Measurements from ENCODE around the gene DACH1. TPM values are rescaled to one million over a fixed set of nuclear protein-coding genes. Genes with fewer than 3 reads are reported as not detected.

DACH1 gene
- total RNA-seq, 1 experiment from 2014 or later, result not detected

- H3K4me1 ChIP-seq (ENCODE audit: control insufficient read depth in 1 of 2, insufficient read depth in 2 of 2, low read length in 2 of 2), result no peaks in the 10 kb centered on the region
- no peaks in the 10 kb centered on the region for H4K20me1 ChIP-seq (ENCODE audit: insufficient read depth)
- ATAC-seq (no peak), DNase-seq (ENCODE audit: low read depth, low spot score) (no peak)
- H3K27me3 ChIP-seq (ENCODE audit: insufficient read depth, low read length), result no peaks in the 10 kb centered on the region
- H3K79me2 ChIP-seq (ENCODE audit: insufficient read depth, low read length), result no peaks in the 10 kb centered on the region
- TF ChIP-seq TCF7L2 (IDR thresholded peaks at IDR 0.05; ENCODE audit: borderline replicate concordance, extremely low read depth, insufficient read depth, insufficient read length) (no peak), SIN3A (IDR thresholded peaks at IDR 0.05; ENCODE audit: low read depth) (no peak), POLR2AphosphoS5 (IDR thresholded peaks at IDR 0.05; ENCODE audit: low read depth, low read length) (no peak), CTCF (IDR thresholded peaks at IDR 0.05 in 2 of 3, conservative IDR thresholded peaks at IDR 0.05 in 1 of 3; ENCODE audit: borderline replicate concordance in 1 of 3, insufficient read depth in 1 of 3, low read depth in 2 of 3, low read length in 2 of 3) (no peak), RAD21 (IDR thresholded peaks at IDR 0.05; ENCODE audit: low read depth) (no peak)
- no peak overlapping the region for H3K4me3 ChIP-seq (replicated peaks in 1 of 2; ENCODE audit: low read depth in 1 of 2, low read length in 2 of 2)
- H3K9me2 ChIP-seq (ENCODE audit: insufficient read depth), result no peaks in the 10 kb centered on the region
- intact Hi-C loops (cut with micrococcal nuclease), result no loop called here
- H3K9me3 ChIP-seq (ENCODE audit: control insufficient read depth in 1 of 2, insufficient read depth in 1 of 2, low read depth in 1 of 2, low read length in 2 of 2), result peaks cover 0 to 2% of the 10 kb centered on the region in 2 experiments; a peak in 2 of 4 replicates
- RAD21 ChIA-PET (ENCODE audit: low non-redundant PET in 1 of 2, low total read pairs in 2 of 2, uncharacterized antibody in 2 of 2, unreplicated experiment in 2 of 2), result no interaction called here
- H3K27ac ChIP-seq (ENCODE audit: low read depth, low read length), result no peak overlapping the region
- POLR2A ChIA-PET, result no interaction called here
- H3K9ac ChIP-seq (ENCODE audit: low read length), result no peak overlapping the region
- no peaks in the 10 kb centered on the region for H3K36me3 ChIP-seq (ENCODE audit: control insufficient read depth in 1 of 2, insufficient read depth in 2 of 2, low read length in 2 of 2)
- no TSS peak for BruUV-seq (replicated peaks)
- no peak overlapping the region for H2AFZ ChIP-seq (ENCODE audit: low read depth, low read length, poor library complexity, severe bottlenecking)
- CTCF ChIA-PET, result no interaction called here
- H3K4me2 ChIP-seq (ENCODE audit: low read length), result no peak overlapping the region
Measured at GRCh38 chr13:71430681-71431080, 436.3 kb downstream of the DACH1 start.

GRCh38 chr13:71417205-71417604 is 449.8 kb downstream of the DACH1 start:
- BruUV-seq (replicated peaks), result no TSS peak
- H3K4me1 ChIP-seq (ENCODE audit: control insufficient read depth in 1 of 2, insufficient read depth in 2 of 2, low read length in 2 of 2), result no peaks in the 10 kb centered on the region
- RAD21 ChIA-PET (ENCODE audit: low non-redundant PET in 1 of 2, low total read pairs in 2 of 2, uncharacterized antibody in 2 of 2, unreplicated experiment in 2 of 2), result no interaction called here
- DNase-seq (ENCODE audit: low read depth, low spot score) (no peak), ATAC-seq (no peak)
- H2AFZ ChIP-seq (ENCODE audit: low read depth, low read length, poor library complexity, severe bottlenecking), result no peak overlapping the region
- H3K27ac ChIP-seq (ENCODE audit: low read depth, low read length), result no peak overlapping the region
- H3K79me2 ChIP-seq (ENCODE audit: insufficient read depth, low read length), result no peaks in the 10 kb centered on the region
- CTCF ChIA-PET, result no interaction called here
- no peak overlapping the region for H3K4me2 ChIP-seq (ENCODE audit: low read length)
- H3K9me2 ChIP-seq (ENCODE audit: insufficient read depth), result no peaks in the 10 kb centered on the region
- H3K9ac ChIP-seq (ENCODE audit: low read length), result no peak overlapping the region
- H3K36me3 ChIP-seq (ENCODE audit: control insufficient read depth in 1 of 2, insufficient read depth in 2 of 2, low read length in 2 of 2), result no peaks in the 10 kb centered on the region
- POLR2A ChIA-PET, result no interaction called here
- intact Hi-C loops (cut with micrococcal nuclease), result no loop called here
- H3K27me3 ChIP-seq (ENCODE audit: insufficient read depth, low read length), result no peaks in the 10 kb centered on the region
- H3K4me3 ChIP-seq (replicated peaks in 1 of 2; ENCODE audit: low read depth in 1 of 2, low read length in 2 of 2), result no peak overlapping the region
- no peaks in the 10 kb centered on the region for H4K20me1 ChIP-seq (ENCODE audit: insufficient read depth)
- peaks cover 0 to 3% of the 10 kb centered on the region in 2 experiments; a peak in 1 of 4 replicates for H3K9me3 ChIP-seq (ENCODE audit: control insufficient read depth in 1 of 2, insufficient read depth in 1 of 2, low read depth in 1 of 2, low read length in 2 of 2)
- TF ChIP-seq ZNF274 (IDR thresholded peaks at IDR 0.05; ENCODE audit: low read depth, low read length) (no peak), ZBTB33 (IDR thresholded peaks at IDR 0.05; ENCODE audit: extremely low read depth, insufficient replicate concordance, low read length) (no peak), JUND (IDR thresholded peaks at IDR 0.05) (no peak), POLR2A (IDR thresholded peaks at IDR 0.05; ENCODE audit: borderline replicate concordance, extremely low read depth, insufficient read depth, insufficient read length) (no peak), SIN3A (IDR thresholded peaks at IDR 0.05; ENCODE audit: low read depth) (no peak), POLR2AphosphoS5 (IDR thresholded peaks at IDR 0.05; ENCODE audit: low read depth, low read length) (no peak), CBX3 (IDR thresholded peaks at IDR 0.05; ENCODE audit: low read depth) (no peak), EGR1 (IDR thresholded peaks at IDR 0.05; ENCODE audit: low read depth) (no peak), FOSL1 (IDR thresholded peaks at IDR 0.05; ENCODE audit: low read depth) (no peak), CTCF (IDR thresholded peaks at IDR 0.05 in 2 of 3, conservative IDR thresholded peaks at IDR 0.05 in 1 of 3; ENCODE audit: borderline replicate concordance in 1 of 3, insufficient read depth in 1 of 3, low read depth in 2 of 3, low read length in 2 of 3) (no peak), TCF7L2 (IDR thresholded peaks at IDR 0.05; ENCODE audit: borderline replicate concordance, extremely low read depth, insufficient read depth, insufficient read length) (no peak), MAX (IDR thresholded peaks at IDR 0.05) (no peak), EZH2 (IDR thresholded peaks at IDR 0.05) (no peak)

Measured in HCT116 (cell line).